Immature natural killer cell (primary cell): ENCODE results near the gene TMEM207. TPM values are rescaled to one million over a fixed set of nuclear protein-coding genes. Genes with fewer than 3 reads are reported as not detected.
"Not testable (repeated sequence)": the region's sequence is repeated elsewhere in the genome, so short reads cannot be mapped to it uniquely, and the experiment has no call there.

Source experiments
- DNase-seq, 3 donors: peaks; one replicate each; pipeline ENCODE4 v3.0.0; 2022; ENCODE audit warnings: mixed read lengths in 1 of 3
- H3K27ac Mint-ChIP-seq, 6 donors: one replicate each; pipeline ENCODE4 v1.8.0; 2020; ENCODE audit warnings: mixed read lengths in 6 of 6, mild to moderate bottlenecking in 5 of 6, inconsistent platforms in 4 of 6, moderate library complexity in 3 of 6
- H3K27me3 Mint-ChIP-seq, 3 donors: one replicate each; pipeline ENCODE4 v1.8.0; 2020 to 2021; ENCODE audit warnings: low read depth in 3 of 3, mild to moderate bottlenecking in 3 of 3, mixed read lengths in 3 of 3, moderate library complexity in 3 of 3, inconsistent platforms in 1 of 3
- H3K36me3 Mint-ChIP-seq, 3 donors: one replicate each; pipeline ENCODE4 v1.8.0; 2020; ENCODE audit warnings: mixed read lengths in 3 of 3, inconsistent platforms in 2 of 3, mild to moderate bottlenecking in 2 of 3
- H3K4me1 Mint-ChIP-seq, 2 donors: one replicate each; pipeline ENCODE4 v1.8.0; 2020; ENCODE audit warnings: inconsistent platforms in 2 of 2, mild to moderate bottlenecking in 2 of 2, mixed read lengths in 2 of 2, moderate library complexity in 1 of 2
- H3K4me3 Mint-ChIP-seq, 5 donors: one replicate each; pipeline ENCODE4 v1.8.0; 2020; ENCODE audit warnings: mild to moderate bottlenecking in 5 of 5, mixed read lengths in 5 of 5, inconsistent platforms in 3 of 5, moderate library complexity in 3 of 5
- H3K9me3 Mint-ChIP-seq, 6 donors: one replicate each; pipeline ENCODE4 v1.8.0; 2020; ENCODE audit warnings: mild to moderate bottlenecking in 6 of 6, mixed read lengths in 6 of 6, inconsistent platforms in 4 of 6, moderate library complexity in 3 of 6
- polyA plus RNA-seq, 3 donors: library from polyadenylated mRNA; unstranded; fragments of 300-500 nt; fragmentation: Illumina TruSeq; gene quantifications; one replicate each; pipeline ENCODE4 v1.2.3, GENCODE V29; 2021

The TMEM207 gene
- polyA plus RNA-seq, 3 donors from 2014 or later = not detected

- H3K4me1 Mint-ChIP-seq = no peaks in the 10 kb centered on the region
- no peaks in the 10 kb centered on the region for H3K9me3 Mint-ChIP-seq
- no peaks in the 10 kb centered on the region for H3K36me3 Mint-ChIP-seq
- no peak overlapping the region for H3K27ac Mint-ChIP-seq
- DNase-seq = no peak
- no peak overlapping the region for H3K4me3 Mint-ChIP-seq
- peaks cover 2 to 6% (median 2%) of the 10 kb centered on the region in 3 donors for H3K27me3 Mint-ChIP-seq
Measured at GRCh38 chr3:190481779-190482178, 32.1 kb upstream of the TMEM207 start.

GRCh38 chr3:190473261-190473660 is 23.6 kb upstream of the TMEM207 start:
- not testable (repeated sequence) for H3K4me1 Mint-ChIP-seq, H3K36me3 Mint-ChIP-seq, H3K27ac Mint-ChIP-seq, H3K27me3 Mint-ChIP-seq, DNase-seq, H3K4me3 Mint-ChIP-seq
- peaks cover 0 to 16% (median 3%) of the 10 kb centered on the region in 6 donors for H3K9me3 Mint-ChIP-seq

GRCh38 chr3:190467922-190468321 is 18.2 kb upstream of the TMEM207 start:
- H3K9me3 Mint-ChIP-seq = peaks cover 0 to 16% (median 5%) of the 10 kb centered on the region in 6 donors
- H3K27me3 Mint-ChIP-seq = peaks cover 1 to 12% (median 1%) of the 10 kb centered on the region in 3 donors
- DNase-seq = no peak
- H3K27ac Mint-ChIP-seq = no peak overlapping the region
- no peaks in the 10 kb centered on the region for H3K4me1 Mint-ChIP-seq
- H3K36me3 Mint-ChIP-seq = no peaks in the 10 kb centered on the region
- H3K4me3 Mint-ChIP-seq = no peak overlapping the region

GRCh38 chr3:190458040-190458439 is 8.3 kb upstream of the TMEM207 start:
- H3K4me1 Mint-ChIP-seq = no peaks in the 10 kb centered on the region
- H3K27ac Mint-ChIP-seq = no peak overlapping the region
- H3K27me3 Mint-ChIP-seq = peaks cover 0 to 9% (median 4%) of the 10 kb centered on the region in 3 donors
- no peak overlapping the region for H3K4me3 Mint-ChIP-seq
- no peak for DNase-seq
- H3K36me3 Mint-ChIP-seq = no peaks in the 10 kb centered on the region
- H3K9me3 Mint-ChIP-seq = peaks cover 0 to 2% (median 0%) of the 10 kb centered on the region in 6 donors

- Mint-ChIP-seq H3K9me3 (peaks cover 0 to 5% (median 0%) of the 10 kb centered on the region in 6 donors), H3K4me1 (no peaks in the 10 kb centered on the region), H3K27me3 (peaks cover 0 to 9% (median 4%) of the 10 kb centered on the region in 3 donors), H3K36me3 (no peaks in the 10 kb centered on the region), H3K4me3 (no peak overlapping the region), H3K27ac (no peak overlapping the region)
- no peak for DNase-seq
Measured at GRCh38 chr3:190456770-190457169, 7.1 kb upstream of the TMEM207 start.

- H3K27me3 Mint-ChIP-seq = peaks cover 0 to 14% (median 4%) of the 10 kb centered on the region in 3 donors
- H3K9me3 Mint-ChIP-seq = peaks cover 0 to 5% (median 0%) of the 10 kb centered on the region in 6 donors
- no peak overlapping the region for H3K27ac Mint-ChIP-seq
- no peak overlapping the region for H3K4me3 Mint-ChIP-seq
- no peaks in the 10 kb centered on the region for H3K36me3 Mint-ChIP-seq
- DNase-seq = no peak
- no peaks in the 10 kb centered on the region for H3K4me1 Mint-ChIP-seq
Measured at GRCh38 chr3:190455828-190456227, 6.1 kb upstream of the TMEM207 start.

- Mint-ChIP-seq H3K4me3 (no peak overlapping the region), H3K4me1 (peaks cover 0 to 3% of the 10 kb centered on the region in 2 donors), H3K27ac (no peak overlapping the region), H3K9me3 (peaks cover 0 to 3% (median 0%) of the 10 kb centered on the region in 6 donors), H3K27me3 (peaks cover 1 to 5% (median 2%) of the 10 kb centered on the region in 3 donors), H3K36me3 (no peaks in the 10 kb centered on the region)
- no peak for DNase-seq
Measured at GRCh38 chr3:190448256-190448655, 1.4 kb downstream of the TMEM207 start.

GRCh38 chr3:190446573-190447279 is 3.0 kb downstream of the TMEM207 start:
- Mint-ChIP-seq H3K4me1 (peaks cover 0 to 3% of the 10 kb centered on the region in 2 donors), H3K27ac (no peak overlapping the region), H3K4me3 (no peak overlapping the region), H3K36me3 (no peaks in the 10 kb centered on the region), H3K9me3 (peaks cover 0 to 2% (median 0%) of the 10 kb centered on the region in 6 donors), H3K27me3 (peaks cover 1 to 5% (median 5%) of the 10 kb centered on the region in 3 donors)
- DNase-seq = no peak

- H3K27me3 Mint-ChIP-seq = peaks cover 0 to 5% (median 1%) of the 10 kb centered on the region in 3 donors
- no peak for DNase-seq
- peaks cover 0 to 2% (median 0%) of the 10 kb centered on the region in 6 donors for H3K9me3 Mint-ChIP-seq
- H3K36me3 Mint-ChIP-seq = no peaks in the 10 kb centered on the region
- H3K4me1 Mint-ChIP-seq = peaks cover 0 to 3% of the 10 kb centered on the region in 2 donors
- no peak overlapping the region for H3K27ac Mint-ChIP-seq
- no peak overlapping the region for H3K4me3 Mint-ChIP-seq
Measured at GRCh38 chr3:190444576-190445145, 5.0 kb downstream of the TMEM207 start.

- H3K4me1 Mint-ChIP-seq = peaks cover 0 to 3% of the 10 kb centered on the region in 2 donors
- no peak overlapping the region for H3K27ac Mint-ChIP-seq
- DNase-seq = no peak
- H3K36me3 Mint-ChIP-seq = no peaks in the 10 kb centered on the region
- H3K9me3 Mint-ChIP-seq = peaks cover 0 to 2% (median under 1%) of the 10 kb centered on the region in 6 donors
- peaks cover 0 to 5% (median 1%) of the 10 kb centered on the region in 3 donors for H3K27me3 Mint-ChIP-seq
- H3K4me3 Mint-ChIP-seq = no peak overlapping the region
Measured at GRCh38 chr3:190444006-190444405, 5.7 kb downstream of the TMEM207 start.

- DNase-seq = no peak
- Mint-ChIP-seq H3K36me3 (no peaks in the 10 kb centered on the region), H3K4me1 (peaks cover 0 to 3% of the 10 kb centered on the region in 2 donors), H3K27me3 (peaks cover 0 to 5% (median 1%) of the 10 kb centered on the region in 3 donors), H3K27ac (no peak overlapping the region), H3K9me3 (peaks cover 0 to 2% (median under 1%) of the 10 kb centered on the region in 6 donors), H3K4me3 (no peak overlapping the region)
Measured at GRCh38 chr3:190443257-190443656, 6.4 kb downstream of the TMEM207 start.

GRCh38 chr3:190442240-190442639 is 7.5 kb downstream of the TMEM207 start:
- no peak overlapping the region for H3K27ac Mint-ChIP-seq
- peaks cover 0 to 4% (median under 1%) of the 10 kb centered on the region in 6 donors for H3K9me3 Mint-ChIP-seq
- H3K36me3 Mint-ChIP-seq = no peaks in the 10 kb centered on the region
- H3K4me3 Mint-ChIP-seq = no peak overlapping the region
- peaks cover 0 to 3% of the 10 kb centered on the region in 2 donors for H3K4me1 Mint-ChIP-seq
- H3K27me3 Mint-ChIP-seq = peaks cover 0 to 5% (median 1%) of the 10 kb centered on the region in 3 donors
- no peak for DNase-seq

- H3K27me3 Mint-ChIP-seq = peaks cover 2 to 4% (median 4%) of the 10 kb centered on the region in 3 donors
- no peak for DNase-seq
- peaks cover 0 to 7% (median 3%) of the 10 kb centered on the region in 6 donors for H3K9me3 Mint-ChIP-seq
- no peaks in the 10 kb centered on the region for H3K36me3 Mint-ChIP-seq
- peaks cover 0 to 8% of the 10 kb centered on the region in 2 donors for H3K4me1 Mint-ChIP-seq
- no peak overlapping the region for H3K4me3 Mint-ChIP-seq
- H3K27ac Mint-ChIP-seq = no peak overlapping the region
Measured at GRCh38 chr3:190436331-190436730, 13.4 kb downstream of the TMEM207 start.

GRCh38 chr3:190435618-190436017 is 14.1 kb downstream of the TMEM207 start:
- Mint-ChIP-seq H3K4me3 (no peak overlapping the region), H3K4me1 (peaks cover 0 to 8% of the 10 kb centered on the region in 2 donors), H3K27me3 (peaks cover 2 to 4% (median 4%) of the 10 kb centered on the region in 3 donors), H3K27ac (no peak overlapping the region), H3K9me3 (peaks cover 0 to 7% (median 3%) of the 10 kb centered on the region in 6 donors), H3K36me3 (no peaks in the 10 kb centered on the region)
- no peak for DNase-seq
